Peyer's patch (tissue), 4 donors: ENCODE measurements around the gene GLUL. TPM values are rescaled to one million over a fixed set of nuclear protein-coding genes. Genes with fewer than 3 reads are reported as not detected.

ENCODE experiments used
- DNase-seq, 3 donors: peaks; one replicate each; pipeline ENCODE4 v3.0.0-alpha.2; 2017 to 2019
- H3K27ac ChIP-seq, 4 donors: fragments of 200-600 bp; sonication (generic); one replicate each; pipeline ENCODE4 v1.5.1; 2016 to 2019
- H3K27me3 ChIP-seq, 2 donors: fragments of 200-600 bp; sonication (generic); one replicate each; pipeline ENCODE4 v1.5.1; 2019
- H3K36me3 ChIP-seq, 3 donors: fragments of 200-600 bp; sonication (generic); one replicate each; pipeline ENCODE4 v1.5.1; 2016 to 2019
- H3K4me1 ChIP-seq, 4 donors: fragments of 200-600 bp; sonication (generic); one replicate each; pipeline ENCODE4 v1.5.1; 2016 to 2019
- H3K4me3 ChIP-seq, 4 donors: fragments of 200-600 bp; sonication (generic); 1 replicate in 3 of 4; 2 replicates in 1 of 4; pipeline ENCODE4 v1.5.1; 2016 to 2019; ENCODE audit warnings: mild to moderate bottlenecking in 1 of 4
- H3K9me3 ChIP-seq, 4 donors: fragments of 200-600 bp; sonication (generic); one replicate each; pipeline ENCODE4 v1.5.1; 2016 to 2019; ENCODE audit warnings: mild to moderate bottlenecking in 1 of 4
- POLR2A ChIP-seq, 2 donors: fragments of 450-650 bp; IDR thresholded peaks; one replicate each; pipeline ENCODE4 v1.5.1; 2017; ENCODE audit warnings: antibody characterized with exemption in 2 of 2, mild to moderate bottlenecking in 2 of 2, moderate library complexity in 2 of 2
- total RNA-seq, 4 donors: library from RNA; depleted of rRNA; stranded (reverse); fragments of >200 nt; gene quantifications; one replicate each; pipeline ENCODE4 v1.1.0, GENCODE V29; 2016
- TF ChIP-seq, protein P1 (sequence below), 6 experiments: fragments of 450-650 bp in 4 of 6; fragments of 200-600 bp in 2 of 6; sonication (generic) in 1 of 6; IDR thresholded peaks; one replicate each; pipeline ENCODE4 v1.5.1; 2017 to 2019; ENCODE audit warnings: antibody characterized with exemption in 6 of 6, mild to moderate bottlenecking in 3 of 6, moderate library complexity in 1 of 6

The GLUL gene
- total RNA-seq, 4 donors from 2014 or later, result 148 to 864 (median 443) TPM

GRCh38 chr1:182386980-182387379, 4.6 kb downstream of the GLUL start:
- Histone ChIP-seq H3K27ac (peak overlapping the region in 1 of 4 donors; percentile 16), H3K4me1 (peaks cover 0 to 16% (median 0%) of the 10 kb centered on the region in 4 donors), H3K36me3 (peaks cover 0 to 66% (median 0%) of the 10 kb centered on the region in 3 donors), H3K4me3 (peak overlapping the region in 2 of 4 donors; percentile 5 to 67), H3K27me3 (no peaks in the 10 kb centered on the region), H3K9me3 (no peaks in the 10 kb centered on the region)
- DNase-seq, result no peak
- TF ChIP-seq POLR2A (IDR thresholded peaks at IDR 0.05), result no peak
- TF ChIP-seq, protein P1, sequence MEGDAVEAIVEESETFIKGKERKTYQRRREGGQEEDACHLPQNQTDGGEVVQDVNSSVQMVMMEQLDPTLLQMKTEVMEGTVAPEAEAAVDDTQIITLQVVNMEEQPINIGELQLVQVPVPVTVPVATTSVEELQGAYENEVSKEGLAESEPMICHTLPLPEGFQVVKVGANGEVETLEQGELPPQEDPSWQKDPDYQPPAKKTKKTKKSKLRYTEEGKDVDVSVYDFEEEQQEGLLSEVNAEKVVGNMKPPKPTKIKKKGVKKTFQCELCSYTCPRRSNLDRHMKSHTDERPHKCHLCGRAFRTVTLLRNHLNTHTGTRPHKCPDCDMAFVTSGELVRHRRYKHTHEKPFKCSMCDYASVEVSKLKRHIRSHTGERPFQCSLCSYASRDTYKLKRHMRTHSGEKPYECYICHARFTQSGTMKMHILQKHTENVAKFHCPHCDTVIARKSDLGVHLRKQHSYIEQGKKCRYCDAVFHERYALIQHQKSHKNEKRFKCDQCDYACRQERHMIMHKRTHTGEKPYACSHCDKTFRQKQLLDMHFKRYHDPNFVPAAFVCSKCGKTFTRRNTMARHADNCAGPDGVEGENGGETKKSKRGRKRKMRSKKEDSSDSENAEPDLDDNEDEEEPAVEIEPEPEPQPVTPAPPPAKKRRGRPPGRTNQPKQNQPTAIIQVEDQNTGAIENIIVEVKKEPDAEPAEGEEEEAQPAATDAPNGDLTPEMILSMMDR (IDR thresholded peaks at IDR 0.05), result no peak

- Histone ChIP-seq H3K4me1 (peaks cover 0 to 10% (median 0%) of the 10 kb centered on the region in 4 donors), H3K27me3 (no peaks in the 10 kb centered on the region), H3K27ac (peak overlapping the region in 1 of 4 donors; percentile 6), H3K36me3 (peaks cover 0 to 66% (median 0%) of the 10 kb centered on the region in 3 donors), H3K4me3 (peak overlapping the region in 2 of 4 donors; percentile 15 to 67), H3K9me3 (no peaks in the 10 kb centered on the region)
- DNase-seq, result no peak
- TF ChIP-seq, protein P1 (IDR thresholded peaks at IDR 0.05), result no peak
- TF ChIP-seq POLR2A (IDR thresholded peaks at IDR 0.05), result no peak
Measured at GRCh38 chr1:182385885-182386853, 5.4 kb downstream of the GLUL start.

GRCh38 chr1:182384387-182384960, 7.1 kb downstream of the GLUL start:
- TF ChIP-seq, protein P1 (IDR thresholded peaks at IDR 0.05), result no peak
- TF ChIP-seq POLR2A (IDR thresholded peaks at IDR 0.05), result no peak
- no peaks in the 10 kb centered on the region for H3K27me3 ChIP-seq
- H3K27ac ChIP-seq, result no peak overlapping the region
- H3K4me1 ChIP-seq, result no peaks in the 10 kb centered on the region
- H3K9me3 ChIP-seq, result no peaks in the 10 kb centered on the region
- peaks cover 0 to 66% (median 0%) of the 10 kb centered on the region in 3 donors for H3K36me3 ChIP-seq
- DNase-seq, result no peak
- no peak overlapping the region for H3K4me3 ChIP-seq

DNA sequence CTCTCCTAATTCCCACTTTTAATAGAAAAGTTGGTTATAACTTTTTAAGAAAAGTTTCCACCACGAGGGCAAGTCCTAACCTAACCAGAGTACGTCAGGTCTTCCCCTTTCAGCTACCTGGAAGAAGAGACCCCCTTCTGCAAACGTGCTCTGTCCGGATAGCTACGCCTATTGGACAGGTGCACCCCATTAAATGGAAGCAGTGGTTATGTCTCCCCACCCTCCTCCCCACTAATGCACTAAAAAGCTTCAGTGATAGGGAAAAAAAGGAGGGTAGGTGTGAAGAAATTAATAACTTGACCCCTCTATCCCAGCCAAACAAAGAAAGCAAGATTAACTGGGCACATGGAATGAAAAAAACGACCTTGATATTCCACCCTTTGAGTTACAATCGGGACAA, 7.7 kb downstream of the GLUL start:
- Histone ChIP-seq H3K4me3 (no peak overlapping the region), H3K4me1 (no peaks in the 10 kb centered on the region), H3K36me3 (peaks cover 0 to 66% (median 0%) of the 10 kb centered on the region in 3 donors), H3K9me3 (no peaks in the 10 kb centered on the region), H3K27me3 (no peaks in the 10 kb centered on the region), H3K27ac (no peak overlapping the region)
- no peak for DNase-seq
- TF ChIP-seq, protein P1 (IDR thresholded peaks at IDR 0.05), result no peak
- no peak for TF ChIP-seq POLR2A (IDR thresholded peaks at IDR 0.05)

DNA sequence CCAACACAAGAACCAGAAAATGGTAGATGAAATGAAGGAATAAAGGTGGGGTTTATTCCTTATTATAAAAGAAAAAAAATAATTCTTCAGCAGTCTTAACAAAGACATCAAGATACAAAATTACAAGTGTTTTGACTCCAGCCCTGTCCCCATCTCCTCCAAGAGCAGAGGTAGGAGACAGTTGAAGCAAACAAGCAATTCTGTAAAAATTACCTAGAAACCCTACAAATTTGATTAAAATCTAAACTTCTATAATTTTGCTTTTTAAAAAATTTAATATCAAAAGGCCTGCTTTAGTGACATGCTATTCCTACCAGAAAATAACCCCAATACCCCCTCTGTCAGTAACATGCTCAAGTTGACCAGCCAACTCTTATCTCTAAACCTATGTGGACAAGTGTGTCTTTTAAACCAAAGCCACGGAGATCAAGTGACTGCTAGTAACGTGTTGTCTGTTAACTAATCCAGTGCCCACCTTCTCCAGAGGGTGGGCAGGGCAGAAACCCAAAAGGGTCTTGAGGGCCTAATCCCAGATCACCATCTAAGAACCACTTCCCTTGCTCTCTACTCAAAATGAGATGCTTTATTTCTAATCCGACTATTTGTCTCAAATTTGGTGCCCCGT, 8.4 kb downstream of the GLUL start:
- peaks cover 0 to 60% (median 0%) of the 10 kb centered on the region in 3 donors for H3K36me3 ChIP-seq
- TF ChIP-seq, protein P1 (IDR thresholded peaks at IDR 0.05), result no peak
- TF ChIP-seq POLR2A (IDR thresholded peaks at IDR 0.05), result no peak
- H3K4me3 ChIP-seq, result no peak overlapping the region
- H3K9me3 ChIP-seq, result no peaks in the 10 kb centered on the region
- no peaks in the 10 kb centered on the region for H3K4me1 ChIP-seq
- no peaks in the 10 kb centered on the region for H3K27me3 ChIP-seq
- no peak for DNase-seq
- no peak overlapping the region for H3K27ac ChIP-seq
